ENCODE measurements around the gene ZNF580. TPM values are rescaled to one million over a fixed set of nuclear protein-coding genes. Genes with fewer than 3 reads are reported as not detected.
A peak's percentile ranks its signal among the peaks of the same experiment; 100 is the strongest.

The ZNF580 gene
- total and polyA plus RNA-seq, 7 experiments from 2014 or later, result 14.6 to 109 (median 48.0) TPM

DNA sequence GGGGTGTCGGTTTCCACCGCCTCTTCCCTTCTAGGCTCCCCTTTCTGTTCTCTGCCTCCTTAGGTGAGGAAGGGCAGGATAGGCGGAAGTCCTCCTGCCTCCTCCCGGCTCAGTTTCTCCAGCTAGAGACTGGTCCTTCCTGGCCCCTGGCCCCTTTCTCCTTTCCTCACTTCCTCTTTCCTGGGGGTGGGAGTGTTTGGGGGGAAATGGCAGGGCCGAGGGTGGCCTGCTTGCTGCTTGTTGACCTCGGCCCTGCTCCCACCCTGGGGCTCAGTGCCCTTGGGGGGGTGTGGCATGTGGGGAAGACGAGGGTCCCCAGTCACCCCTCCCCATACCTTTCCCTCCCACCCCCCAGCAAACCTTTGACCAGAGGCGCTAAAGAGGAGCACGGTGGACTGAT is 19.0 kb downstream of the ZNF580 start:
- H3K4me1 Mint-ChIP-seq, result peaks cover 36 to 79% (median 57%) of the 10 kb centered on the region in 7 donors
- CTCF ChIA-PET, result interaction anchor here (0.5 kb wide), 1 partner anchor 1357 kb away, joined by 5 read pairs; no protein-coding TSS in a partner anchor

DNA sequence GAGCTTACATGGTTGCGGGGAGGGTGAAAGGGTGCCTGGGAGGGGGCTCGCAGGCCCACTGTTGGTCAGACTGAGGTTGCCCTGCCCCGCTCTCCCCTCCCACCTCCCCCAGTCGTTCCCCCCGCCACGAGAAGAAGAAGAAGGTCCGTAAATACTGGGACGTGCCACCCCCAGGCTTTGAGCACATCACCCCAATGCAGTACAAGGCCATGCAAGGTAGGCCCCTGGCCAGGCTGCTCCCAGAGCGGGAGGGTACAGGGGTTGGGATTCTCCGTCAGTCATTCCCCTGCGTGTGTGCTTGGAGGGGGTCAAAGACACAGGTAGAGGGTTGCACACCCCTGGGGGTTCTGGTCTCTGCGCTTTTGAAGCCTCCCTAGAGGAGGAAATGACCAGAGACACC is 19.6 kb downstream of the ZNF580 start:
- peaks cover 40 to 77% (median 53%) of the 10 kb centered on the region in 3 experiments for H3K36me3 ChIP-seq (ENCODE audit: control insufficient read depth in 2 of 3, insufficient read depth in 3 of 3, low read length in 3 of 3)
- H3K4me3 ChIP-seq (ENCODE audit: low read length), result no peak overlapping the region
- H3K9me3 ChIP-seq (ENCODE audit: control insufficient read depth in 2 of 3, low read length in 3 of 3), result no peaks in the 10 kb centered on the region
- H3K27me3 ChIP-seq (ENCODE audit: control insufficient read depth in 2 of 2, insufficient read depth in 2 of 2, low read length in 2 of 2), result no peaks in the 10 kb centered on the region
- H3K27ac ChIP-seq (ENCODE audit: low read depth, low read length), result no peak overlapping the region
- Mint-ChIP-seq H3K9me3 (no peaks in the 10 kb centered on the region), H3K36me3 (peaks cover 12 to 33% (median 23%) of the 10 kb centered on the region in 5 donors), H3K27ac (peak overlapping the region in 2 of 9 donors; percentile 2 to 72), H3K4me1 (peaks cover 36 to 79% (median 57%) of the 10 kb centered on the region in 7 donors), H3K4me3 (no peak overlapping the region), H3K27me3 (no peaks in the 10 kb centered on the region)
- ATAC-seq (no peak), DNase-seq (no peak)
- intact Hi-C loops (cut with micrococcal nuclease), result no loop called here
- peaks cover 31 to 48% of the 10 kb centered on the region in 2 donors for H3K4me1 ChIP-seq (ENCODE audit: control insufficient read depth in 2 of 2, insufficient read depth in 2 of 2, low read length in 2 of 2)
- ChIA-PET POLR2A (no interaction called here), CTCF (interaction anchor here (0.5 kb wide), 1 partner anchor 1358 kb away, joined by 5 read pairs; no protein-coding TSS in a partner anchor)

More for the DNA sequence above, 19.0 kb downstream of the ZNF580 start:
- Mint-ChIP-seq H3K27ac (peak overlapping the region in 6 of 9 donors; percentile 19 to 90 (median 54)), H3K4me3 (peak overlapping the region in 6 of 10 donors; percentile 47 to 83 (median 60)), H3K27me3 (no peaks in the 10 kb centered on the region), H3K9me3 (no peaks in the 10 kb centered on the region), H3K36me3 (peaks cover 12 to 32% (median 23%) of the 10 kb centered on the region in 5 donors)
- Histone ChIP-seq H3K27me3 (ENCODE audit: control insufficient read depth in 2 of 2, insufficient read depth in 2 of 2, low read length in 2 of 2) (no peaks in the 10 kb centered on the region), H3K4me1 (ENCODE audit: control insufficient read depth in 2 of 2, insufficient read depth in 2 of 2, low read length in 2 of 2) (peaks cover 31 to 48% of the 10 kb centered on the region in 2 donors), H3K9me3 (ENCODE audit: control insufficient read depth in 2 of 3, low read length in 3 of 3) (no peaks in the 10 kb centered on the region), H3K27ac (ENCODE audit: low read depth, low read length) (peak overlapping the region; percentile 52), H3K4me3 (ENCODE audit: low read length) (no peak overlapping the region), H3K36me3 (ENCODE audit: control insufficient read depth in 2 of 3, insufficient read depth in 3 of 3, low read length in 3 of 3) (peaks cover 40 to 73% (median 53%) of the 10 kb centered on the region in 3 experiments)
- ATAC-seq, result no peak
- DNase-seq, result no peak
- POLR2A ChIA-PET, result no interaction called here
- intact Hi-C loops (cut with micrococcal nuclease), result loop anchor here (5.0 to 10.0 kb wide), 3 partner anchors 655 to 1793 kb away; partner anchors contain the start of genes MYADM (in 1 of the 2) and ZSCAN5A (in 1 of the 2)

DNA sequence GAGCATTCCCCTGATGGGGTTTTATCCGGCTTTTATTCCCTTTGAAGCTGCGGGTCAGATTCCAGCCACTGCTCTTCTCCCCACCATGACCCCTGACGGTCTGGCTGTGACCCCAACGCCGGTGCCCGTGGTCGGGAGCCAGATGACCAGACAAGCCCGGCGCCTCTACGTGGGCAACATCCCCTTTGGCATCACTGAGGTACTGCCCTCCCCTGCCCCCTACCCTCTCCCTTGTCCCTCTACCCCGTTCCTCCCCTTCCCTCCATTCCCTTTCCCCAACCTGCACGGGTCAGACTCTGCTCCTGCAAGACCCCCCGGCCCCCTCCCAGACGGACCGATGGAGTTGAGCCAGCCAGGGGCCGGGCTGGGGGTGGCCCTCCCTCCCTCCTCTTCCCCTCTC is 20.2 kb downstream of the ZNF580 start:
- peaks cover 12 to 30% (median 25%) of the 10 kb centered on the region in 5 donors for H3K36me3 Mint-ChIP-seq
- POLR2A ChIA-PET, result no interaction called here

DNA sequence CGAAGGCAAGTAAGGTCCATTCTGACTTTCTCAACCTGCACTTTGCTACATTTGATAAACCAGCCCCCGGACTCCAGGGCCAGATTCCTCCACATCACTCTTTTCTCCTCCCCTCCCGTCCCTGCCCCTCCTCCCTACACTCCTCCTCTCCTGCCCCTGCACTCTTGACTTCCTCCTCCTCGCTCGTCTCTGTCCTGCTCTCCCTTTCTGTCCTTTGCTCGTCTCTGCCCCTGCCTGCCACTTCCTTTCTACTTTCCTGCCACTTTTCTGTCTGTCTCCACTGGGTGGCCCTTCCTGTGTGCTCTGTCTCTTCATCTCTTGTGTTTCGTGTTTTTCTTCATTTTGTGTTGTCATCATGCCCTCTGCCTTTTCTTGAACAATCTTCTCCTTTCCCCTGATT is 21.0 kb downstream of the ZNF580 start:
- Mint-ChIP-seq H3K27ac (peak overlapping the region in 3 of 9 donors; percentile 59 to 72 (median 66)), H3K4me3 (peak overlapping the region in 1 of 10 donors; percentile 68), H3K9me3 (no peaks in the 10 kb centered on the region), H3K4me1 (peaks cover 23 to 74% (median 50%) of the 10 kb centered on the region in 7 donors), H3K36me3 (peaks cover 12 to 29% (median 25%) of the 10 kb centered on the region in 5 donors), H3K27me3 (no peaks in the 10 kb centered on the region)
- no peak overlapping the region for H3K4me3 ChIP-seq (ENCODE audit: low read length)
- no peak for ATAC-seq
- no peaks in the 10 kb centered on the region for H3K27me3 ChIP-seq (ENCODE audit: control insufficient read depth in 2 of 2, insufficient read depth in 2 of 2, low read length in 2 of 2)
- H3K27ac ChIP-seq (ENCODE audit: low read depth, low read length), result no peak overlapping the region
- ChIA-PET CTCF (no interaction called here), POLR2A (no interaction called here)
- no peak for DNase-seq
- H3K36me3 ChIP-seq (ENCODE audit: control insufficient read depth in 2 of 3, insufficient read depth in 3 of 3, low read length in 3 of 3), result peaks cover 40 to 86% (median 63%) of the 10 kb centered on the region in 3 experiments
- intact Hi-C loops (cut with micrococcal nuclease), result no loop called here
- H3K4me1 ChIP-seq (ENCODE audit: control insufficient read depth in 2 of 2, insufficient read depth in 2 of 2, low read length in 2 of 2), result peaks cover 18 to 37% of the 10 kb centered on the region in 2 donors
- no peaks in the 10 kb centered on the region for H3K9me3 ChIP-seq (ENCODE audit: control insufficient read depth in 2 of 3, low read length in 3 of 3)

More for the DNA sequence above, 20.2 kb downstream of the ZNF580 start:
- H3K9me3 ChIP-seq (ENCODE audit: control insufficient read depth in 2 of 3, low read length in 3 of 3), result no peaks in the 10 kb centered on the region
- no peaks in the 10 kb centered on the region for H3K27me3 ChIP-seq (ENCODE audit: control insufficient read depth in 2 of 2, insufficient read depth in 2 of 2, low read length in 2 of 2)
- CTCF ChIA-PET, result no interaction called here
- Mint-ChIP-seq H3K27ac (peak overlapping the region in 1 of 9 donors; percentile 52), H3K27me3 (no peaks in the 10 kb centered on the region), H3K9me3 (no peaks in the 10 kb centered on the region), H3K4me3 (peak overlapping the region in 1 of 10 donors; percentile 68), H3K4me1 (peaks cover 31 to 77% (median 52%) of the 10 kb centered on the region in 7 donors)
- H3K27ac ChIP-seq (ENCODE audit: low read depth, low read length), result peak overlapping the region; percentile 27
- DNase-seq, result no peak
- intact Hi-C loops (cut with micrococcal nuclease), result no loop called here
- H3K36me3 ChIP-seq (ENCODE audit: control insufficient read depth in 2 of 3, insufficient read depth in 3 of 3, low read length in 3 of 3), result peaks cover 40 to 83% (median 57%) of the 10 kb centered on the region in 3 experiments
- H3K4me3 ChIP-seq (ENCODE audit: low read length), result no peak overlapping the region
- peaks cover 26 to 45% of the 10 kb centered on the region in 2 donors for H3K4me1 ChIP-seq (ENCODE audit: control insufficient read depth in 2 of 2, insufficient read depth in 2 of 2, low read length in 2 of 2)
- ATAC-seq, result no peak

DNA sequence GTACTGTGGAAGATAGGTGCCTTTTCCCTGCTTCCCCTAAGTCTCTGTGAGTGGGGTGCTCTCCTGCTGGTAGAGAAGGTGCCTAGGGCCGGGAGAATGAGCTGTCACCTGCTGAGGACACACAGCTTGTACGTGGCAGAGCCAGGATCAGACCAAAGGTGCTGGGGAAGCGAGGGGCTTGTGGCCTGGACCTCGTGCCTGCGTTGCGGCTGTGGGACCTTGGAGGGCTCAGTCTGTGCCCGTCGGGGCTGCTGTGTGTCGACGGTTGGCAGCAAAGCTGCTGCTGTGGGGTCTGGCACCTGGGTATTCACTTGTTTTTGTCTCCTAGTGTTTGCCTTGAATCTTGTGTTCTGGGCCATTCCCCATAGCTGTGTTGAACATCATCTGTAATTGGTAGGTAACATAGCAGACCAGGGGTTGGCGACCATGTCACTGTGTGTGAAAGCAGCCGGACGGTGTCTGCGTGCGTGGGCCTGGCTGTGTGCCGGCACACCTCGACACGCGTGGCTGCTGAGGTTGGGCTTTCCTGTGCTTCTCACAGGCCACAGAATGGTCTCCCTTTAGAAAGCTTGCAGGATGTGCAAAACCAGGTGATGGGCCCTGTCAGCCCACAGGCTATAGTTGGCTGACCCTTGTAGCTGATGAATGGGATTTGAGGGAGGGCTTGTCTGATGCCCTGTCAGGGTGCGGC is 23.2 kb downstream of the ZNF580 start:
- peak overlapping the region in 3 of 9 donors; percentile 1 to 72 (median 55) for H3K27ac Mint-ChIP-seq

DNA sequence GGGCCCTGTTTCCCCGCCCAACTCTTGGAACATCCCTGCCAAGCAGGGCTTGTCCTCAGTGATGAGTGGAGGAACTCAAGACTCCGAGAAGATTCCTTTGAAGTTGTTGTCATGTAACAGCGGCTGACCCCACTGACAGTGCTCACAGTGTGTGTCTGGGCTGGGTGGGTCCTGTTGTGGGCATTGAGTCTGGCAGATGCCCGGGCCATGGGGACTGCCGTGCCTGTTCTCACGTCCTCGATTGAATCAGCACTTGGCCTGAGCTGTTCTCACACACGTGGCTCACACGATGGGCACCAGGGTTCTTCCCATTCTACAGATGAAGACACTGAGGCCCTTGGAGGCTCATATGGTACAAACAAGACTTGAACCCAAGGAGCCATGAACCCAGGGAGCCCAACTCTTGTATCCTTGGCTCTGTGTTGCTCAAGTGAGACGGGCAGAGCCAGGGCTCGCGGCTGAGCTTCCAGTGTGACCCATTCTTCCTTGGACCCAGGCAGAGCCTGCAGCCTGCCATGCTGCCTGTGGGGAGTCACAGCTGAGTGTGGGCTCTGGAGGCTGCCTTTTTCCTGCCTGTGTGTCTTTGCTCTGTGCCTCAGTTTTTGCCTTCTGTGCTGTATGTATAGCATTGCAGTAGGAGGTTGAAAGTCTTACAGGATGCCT is 25.7 kb downstream of the ZNF580 start:
- Mint-ChIP-seq H3K36me3 (peaks cover 12 to 34% (median 18%) of the 10 kb centered on the region in 5 donors), H3K4me1 (peaks cover 10 to 60% (median 36%) of the 10 kb centered on the region in 7 donors)
- POLR2A ChIA-PET, result no interaction called here

More for the DNA sequence above, 23.2 kb downstream of the ZNF580 start:
- Mint-ChIP-seq H3K4me3 (no peak overlapping the region), H3K4me1 (peaks cover 10 to 61% (median 36%) of the 10 kb centered on the region in 7 donors), H3K27me3 (no peaks in the 10 kb centered on the region), H3K36me3 (peaks cover 12 to 32% (median 19%) of the 10 kb centered on the region in 5 donors), H3K9me3 (no peaks in the 10 kb centered on the region)
- DNase-seq (no peak), ATAC-seq (no peak)
- H3K36me3 ChIP-seq (ENCODE audit: control insufficient read depth in 2 of 3, insufficient read depth in 3 of 3, low read length in 3 of 3), result peaks cover 47 to 98% (median 73%) of the 10 kb centered on the region in 3 experiments
- H3K4me1 ChIP-seq (ENCODE audit: control insufficient read depth in 2 of 2, insufficient read depth in 2 of 2, low read length in 2 of 2), result peaks cover under 1 to 16% of the 10 kb centered on the region in 2 donors
- intact Hi-C loops (cut with micrococcal nuclease), result no loop called here
- H3K27ac ChIP-seq (ENCODE audit: low read depth, low read length), result no peak overlapping the region
- H3K9me3 ChIP-seq (ENCODE audit: control insufficient read depth in 2 of 3, low read length in 3 of 3), result no peaks in the 10 kb centered on the region
- CTCF ChIA-PET, result no interaction called here
- POLR2A ChIA-PET, result interaction anchor here (1.4 kb wide), 1 partner anchor 10 kb away, joined by 4 read pairs; no protein-coding TSS in a partner anchor
- no peak overlapping the region for H3K4me3 ChIP-seq (ENCODE audit: low read length)
- H3K27me3 ChIP-seq (ENCODE audit: control insufficient read depth in 2 of 2, insufficient read depth in 2 of 2, low read length in 2 of 2), result no peaks in the 10 kb centered on the region

More for the DNA sequence above, 25.7 kb downstream of the ZNF580 start:
- peaks cover 35 to 98% (median 62%) of the 10 kb centered on the region in 3 experiments for H3K36me3 ChIP-seq (ENCODE audit: control insufficient read depth in 2 of 3, insufficient read depth in 3 of 3, low read length in 3 of 3)
- H3K27ac Mint-ChIP-seq, result peak overlapping the region in 1 of 9 donors; percentile 71
- CTCF ChIA-PET, result interaction anchor here (0.6 kb wide), 1 partner anchor 8 kb away, joined by 3 read pairs; no protein-coding TSS in a partner anchor
- H3K27me3 ChIP-seq (ENCODE audit: control insufficient read depth in 2 of 2, insufficient read depth in 2 of 2, low read length in 2 of 2), result no peaks in the 10 kb centered on the region
- H3K27me3 Mint-ChIP-seq, result no peaks in the 10 kb centered on the region
- H3K4me3 Mint-ChIP-seq, result no peak overlapping the region
- H3K4me3 ChIP-seq (ENCODE audit: low read length), result no peak overlapping the region
- H3K9me3 Mint-ChIP-seq, result no peaks in the 10 kb centered on the region
- intact Hi-C loops (cut with micrococcal nuclease), result no loop called here
- H3K4me1 ChIP-seq (ENCODE audit: control insufficient read depth in 2 of 2, insufficient read depth in 2 of 2, low read length in 2 of 2), result peaks cover 4 to 16% of the 10 kb centered on the region in 2 donors
- no peaks in the 10 kb centered on the region for H3K9me3 ChIP-seq (ENCODE audit: control insufficient read depth in 2 of 3, low read length in 3 of 3)
- no peak for ATAC-seq
- peak overlapping the region; percentile 34 for H3K27ac ChIP-seq (ENCODE audit: low read depth, low read length)
- no peak for DNase-seq

Measured in naive thymus-derived CD4-positive, alpha-beta T cell (primary cell).